ENCODE measurements around the gene KIF13A.
"Not testable (repeated sequence)": the region's sequence is repeated elsewhere in the genome, so short reads cannot be mapped to it uniquely, and the experiment has no call there.

Gene KIF13A

GRCh38 chr6:17842934-17843821 lies 144.3 kb downstream of the KIF13A start:
- DNase-seq, result no peak

DNA sequence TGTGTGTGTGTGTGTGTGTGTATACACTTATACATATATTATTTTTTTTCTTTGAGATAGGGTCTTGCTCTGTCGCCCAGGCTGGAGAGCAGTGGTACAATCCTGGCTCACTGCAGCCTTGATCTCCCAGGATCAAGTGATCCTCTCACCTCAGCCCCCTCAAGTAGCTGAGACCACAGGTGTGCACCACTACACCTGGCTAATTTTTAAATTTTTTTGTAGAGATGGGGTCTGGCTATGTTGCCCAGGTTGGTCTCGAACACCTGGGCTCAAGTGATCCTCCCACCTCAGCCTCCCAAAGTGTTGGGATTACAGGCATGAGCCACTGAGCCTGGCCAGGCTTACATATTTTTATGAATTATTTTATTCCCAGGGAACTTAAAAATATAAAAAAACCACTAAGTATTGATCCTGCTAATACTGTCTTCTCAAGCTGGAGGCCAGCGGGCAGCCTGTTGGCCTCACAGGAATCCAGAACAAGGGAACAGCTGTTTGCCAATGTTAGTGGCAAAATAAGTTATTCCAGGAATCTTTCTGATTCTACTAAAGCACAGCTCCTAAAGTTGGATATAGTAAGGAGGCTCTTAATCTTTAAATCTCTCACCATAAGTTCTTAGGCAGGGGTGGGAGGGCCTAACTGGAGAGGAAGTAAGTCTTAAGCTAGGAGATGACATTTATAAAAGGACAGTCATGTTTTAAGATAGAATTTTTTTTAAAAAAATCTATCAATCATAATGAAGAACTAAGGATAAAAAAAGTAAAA lies 145.2 kb downstream of the KIF13A start:
- no peak for DNase-seq

DNA sequence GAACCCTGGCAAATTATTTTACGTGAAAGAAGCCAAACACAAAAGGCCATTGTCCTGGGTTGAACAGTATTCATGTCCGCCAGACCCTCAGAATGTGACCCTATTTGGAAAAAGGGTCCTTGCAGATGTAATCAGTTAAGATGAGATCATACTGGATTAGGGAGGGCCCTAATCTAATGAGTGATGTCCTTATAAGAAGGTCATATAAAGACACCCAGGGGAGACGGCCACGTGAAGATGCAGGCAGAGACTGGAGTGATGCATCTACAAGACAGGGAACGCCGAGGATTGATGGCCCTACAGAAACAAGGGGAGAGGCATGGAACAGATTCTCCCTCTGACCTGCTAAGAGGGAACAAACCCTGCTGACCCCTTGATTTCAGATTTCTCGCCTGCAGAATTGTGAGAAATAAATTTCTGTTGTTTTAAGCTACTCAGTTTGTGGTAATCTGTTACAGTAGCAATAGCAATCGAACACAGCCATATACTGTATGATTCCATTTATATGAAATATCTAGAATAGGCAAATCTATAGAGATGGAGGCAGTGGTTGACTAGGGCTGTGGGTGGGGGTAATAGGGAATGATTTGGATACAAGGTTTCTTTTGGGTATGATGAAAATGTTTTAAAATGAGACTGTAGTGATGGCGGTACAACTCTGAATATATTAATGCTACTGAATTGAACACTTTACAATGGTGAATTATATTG lies 147.8 kb downstream of the KIF13A start:
- DNase-seq, result no peak

- DNase-seq, result no peak
Measured at GRCh38 chr6:17836293-17836692, 151.1 kb downstream of the KIF13A start.

DNA sequence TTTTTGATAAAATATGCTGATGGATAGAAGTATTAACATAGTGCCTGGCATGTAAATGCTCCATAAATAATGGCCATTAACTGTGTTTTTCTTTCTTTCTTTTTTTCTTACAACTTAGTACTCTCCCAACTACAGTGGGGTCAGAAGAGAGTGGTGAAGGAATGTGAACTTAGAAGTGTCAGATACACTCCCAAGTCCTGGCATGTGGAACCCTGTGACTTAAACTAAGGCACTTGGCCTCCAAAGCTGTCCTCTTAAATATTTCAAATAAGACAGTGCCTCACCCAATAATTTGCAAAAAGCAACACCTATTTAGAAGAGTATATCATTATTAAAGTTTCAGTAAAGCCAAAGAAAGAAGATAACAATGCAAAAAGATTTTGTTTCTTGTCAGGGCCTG lies 151.7 kb downstream of the KIF13A start:
- no peak for DNase-seq

DNA sequence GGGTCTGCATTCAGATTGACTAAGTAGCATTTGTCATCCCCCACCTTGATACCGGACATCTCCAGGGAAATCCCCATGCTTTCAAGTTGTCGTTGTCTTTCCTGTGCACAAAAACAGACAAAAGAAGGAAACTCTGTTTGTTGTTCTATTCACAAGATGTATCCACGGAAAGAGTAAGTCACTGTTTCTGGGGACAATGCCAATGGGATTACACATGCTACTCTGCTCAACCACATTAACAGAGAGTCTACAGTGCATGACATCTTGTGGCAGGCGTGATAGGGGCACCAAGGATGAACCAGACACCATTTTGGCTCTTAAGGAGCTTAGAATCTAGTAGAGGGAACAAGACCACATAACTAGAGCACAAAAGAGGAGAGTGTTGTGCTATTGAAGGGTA lies 156.3 kb downstream of the KIF13A start:
- DNase-seq, result peak in 1 of 14 donors; percentile 15

DNA sequence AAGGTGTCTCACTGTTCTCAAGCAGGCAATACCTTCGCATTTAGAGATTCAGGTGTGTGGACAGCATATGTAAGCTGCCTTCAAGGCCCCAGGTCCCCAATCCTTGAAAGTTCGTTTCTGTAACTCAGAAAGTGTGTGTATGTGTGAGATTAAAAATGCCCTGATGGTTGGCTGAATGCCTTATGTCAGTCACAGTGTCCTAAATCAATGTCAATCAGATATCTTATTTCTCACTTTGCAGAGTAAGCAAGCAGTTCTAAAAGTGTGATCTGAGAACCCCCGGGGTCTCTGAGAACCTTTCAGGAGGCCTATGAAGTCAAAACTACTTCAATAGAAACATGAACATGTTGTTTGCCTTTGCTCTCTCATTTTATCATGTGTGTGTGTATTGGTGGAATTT lies 157.5 kb downstream of the KIF13A start:
- DNase-seq, result no peak

GRCh38 chr6:17828149-17828548 lies 159.3 kb downstream of the KIF13A start:
- DNase-seq, result no peak

DNA sequence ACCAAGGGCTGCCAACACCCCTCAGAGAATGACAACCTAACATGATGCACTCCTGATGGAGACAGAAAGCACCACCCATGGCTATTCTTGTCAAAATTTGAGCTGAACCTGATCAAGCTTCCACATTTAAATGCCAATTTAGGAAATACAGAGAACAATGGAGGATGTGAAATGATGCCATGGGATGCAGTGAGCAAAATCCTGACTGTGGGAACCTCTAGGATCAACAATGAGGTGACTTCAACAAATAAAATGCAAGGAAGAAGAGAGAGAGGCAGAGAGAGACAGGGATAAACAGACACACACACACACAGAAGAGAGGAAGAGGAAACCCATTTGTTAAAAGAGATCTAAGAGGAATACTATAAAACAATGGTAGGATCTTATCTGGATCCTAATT lies 161.1 kb downstream of the KIF13A start:
- no peak for DNase-seq

DNA sequence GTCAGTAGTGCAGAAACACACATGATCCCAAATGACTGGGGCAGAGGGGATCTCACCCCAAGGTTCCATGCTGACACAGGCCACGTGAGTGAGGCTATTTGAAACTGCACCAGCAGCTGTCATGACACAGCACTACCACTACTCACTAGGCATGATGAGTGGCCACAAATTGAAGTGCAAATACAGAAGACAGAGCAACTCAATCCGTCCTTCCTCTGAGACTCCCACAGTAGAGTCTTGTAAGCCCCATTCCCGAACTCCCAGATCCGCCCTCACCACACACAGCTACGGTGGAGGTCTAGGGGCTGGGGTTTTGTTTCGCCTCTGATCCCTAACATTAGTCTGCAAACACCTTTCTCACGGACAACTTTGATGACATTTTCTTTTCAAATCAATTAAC lies 167.4 kb downstream of the KIF13A start:
- DNase-seq, result peak in 5 of 14 donors; percentile 3 to 39 (median 9)

GRCh38 chr6:17817763-17818162 lies 169.7 kb downstream of the KIF13A start:
- no peak for DNase-seq

- DNase-seq, result no peak
Measured at GRCh38 chr6:17816921-17817611, 170.4 kb downstream of the KIF13A start.

DNA sequence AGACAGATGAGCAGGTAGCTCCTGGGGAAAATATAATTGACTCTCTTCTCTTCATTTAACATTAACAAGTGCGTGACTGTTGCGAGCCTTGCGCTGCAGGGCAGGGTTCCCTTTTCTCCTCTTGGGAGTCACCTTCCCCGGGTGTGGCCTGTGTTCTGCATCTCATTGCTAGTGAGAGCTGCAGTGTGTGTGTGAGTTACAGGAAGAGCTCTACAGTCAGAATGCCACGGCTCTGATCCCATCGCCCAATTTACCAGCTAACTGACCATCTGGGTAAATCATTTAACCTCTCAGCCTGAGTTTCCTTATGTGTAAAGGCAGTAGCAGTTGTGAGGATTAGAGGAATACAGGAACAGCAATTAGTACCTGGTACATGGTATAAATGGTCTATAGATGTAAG lies 173.9 kb downstream of the KIF13A start:
- no peak for DNase-seq

GRCh38 chr6:17812311-17812710 lies 175.1 kb downstream of the KIF13A start:
- no peak for DNase-seq

- no peak for DNase-seq
Measured at GRCh38 chr6:17808609-17809008, 178.8 kb downstream of the KIF13A start.

GRCh38 chr6:17807431-17807830 lies 180.0 kb downstream of the KIF13A start:
- not testable (repeated sequence) for DNase-seq

DNA sequence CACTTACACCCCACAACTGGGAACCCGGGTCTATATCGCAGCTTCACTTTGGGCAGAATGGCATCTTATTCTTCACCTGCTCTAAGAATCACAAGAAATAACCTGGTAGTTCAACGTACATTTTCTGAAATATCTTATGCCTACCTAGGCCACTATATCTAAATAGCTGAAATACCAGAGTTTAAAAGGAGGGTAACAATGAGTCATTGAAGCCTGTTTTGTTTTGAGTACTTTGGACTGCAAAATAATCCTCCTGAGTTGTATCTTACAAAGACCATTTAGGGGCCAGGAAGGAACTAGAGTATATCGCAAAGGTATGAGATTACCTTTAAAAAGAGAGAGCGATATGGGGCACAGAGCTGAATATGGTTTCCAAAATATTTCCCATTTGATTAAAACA lies 184.0 kb downstream of the KIF13A start:
- no peak for DNase-seq

GRCh38 chr6:17798477-17799154 lies 188.8 kb downstream of the KIF13A start:
- no peak for DNase-seq

GRCh38 chr6:17790489-17790888 lies 196.9 kb downstream of the KIF13A start:
- no peak for DNase-seq

DNA sequence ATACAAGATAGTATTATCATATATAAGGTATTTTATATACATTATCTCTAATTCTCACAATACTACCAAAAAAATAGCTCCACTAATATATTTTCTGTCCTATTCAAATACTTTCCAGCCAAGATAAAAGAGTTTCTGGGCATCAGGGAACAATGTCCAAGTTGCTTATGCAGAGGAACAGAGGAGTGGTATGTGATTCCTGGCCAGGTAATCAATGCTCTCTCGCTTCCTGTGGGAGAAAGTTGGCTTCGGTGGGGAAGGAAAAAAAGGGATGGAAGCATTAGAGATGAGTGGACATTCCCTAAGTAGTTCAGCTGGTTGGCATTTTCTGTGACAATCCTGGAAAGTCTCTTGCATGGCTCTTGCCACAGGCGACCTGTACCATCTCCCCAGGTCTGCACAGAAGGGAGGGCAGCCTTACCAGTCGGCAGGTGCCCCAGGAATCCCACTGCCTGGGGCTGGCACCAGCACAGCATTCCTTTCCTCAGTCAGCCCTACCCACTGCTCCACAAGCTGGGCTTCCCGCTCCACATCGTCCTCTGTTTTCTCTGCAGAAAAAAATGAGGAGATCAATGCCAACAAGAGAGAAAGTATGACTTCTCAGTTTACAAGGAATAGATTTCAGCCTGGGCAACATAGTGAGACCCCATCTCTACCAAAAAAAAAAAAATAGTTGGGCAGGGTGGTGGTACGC lies 202.2 kb downstream of the KIF13A start:
- no peak for DNase-seq

DNA sequence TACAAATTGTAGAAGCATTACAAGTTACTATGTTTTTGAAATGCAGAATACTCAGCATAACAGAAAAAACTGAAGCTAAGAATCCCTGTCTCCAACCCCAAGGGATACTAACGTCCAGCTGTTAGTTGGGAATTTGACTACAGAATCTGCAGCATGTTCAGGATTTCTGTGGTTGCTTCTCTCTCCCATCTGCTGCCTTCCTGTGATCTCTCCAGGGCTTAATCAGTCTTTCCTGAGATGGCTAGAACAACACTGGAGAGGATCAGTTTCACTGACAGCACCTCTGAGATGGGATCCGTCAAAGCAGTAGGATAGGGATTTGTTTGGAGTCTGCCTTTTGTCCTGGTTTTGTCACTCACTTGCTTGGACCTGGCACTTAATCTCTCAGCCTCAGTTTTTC lies 207.4 kb downstream of the KIF13A start:
- no peak for DNase-seq

Data from C1 segment of cervical spinal cord (tissue), 14 donors.